Fibroblast of lung (primary cell): ENCODE data around the gene SPTBN1. TPM values are rescaled to one million over a fixed set of nuclear protein-coding genes. Genes with fewer than 3 reads are reported as not detected.
A peak's percentile ranks its signal among the peaks of the same experiment; 100 is the strongest.

Source experiments
- DNase-seq, 2 donors: peaks; one replicate each; pipeline versions ENCODE4 v3.0.0 to v3.0.0-alpha.2; 2010; ENCODE audit warnings: low read depth in 2 of 2
- H2AFZ ChIP-seq: 2 replicates; pipeline ENCODE4 v1.5.1; 2012; ENCODE audit warnings: low read length, control low read depth, inconsistent platforms
- H3K27ac ChIP-seq: 2 replicates; pipeline ENCODE4 v1.5.1; 2011; ENCODE audit warnings: low read length, control low read depth; ENCODE audit not compliant: insufficient read depth
- H3K27me3 ChIP-seq: 2 replicates; pipeline ENCODE4 v1.5.1; 2011; ENCODE audit warnings: mild to moderate bottlenecking, low read length; ENCODE audit not compliant: control insufficient read depth, insufficient read depth
- H3K36me3 ChIP-seq: 2 replicates; pipeline ENCODE4 v1.5.1; 2011; ENCODE audit warnings: low read length; ENCODE audit not compliant: control insufficient read depth, insufficient read depth
- H3K4me1 ChIP-seq: 2 replicates; pipeline ENCODE4 v1.5.1; 2011; ENCODE audit warnings: low read length; ENCODE audit not compliant: control insufficient read depth, insufficient read depth; ENCODE audit errors: extremely low read depth
- H3K4me2 ChIP-seq: 2 replicates; pipeline ENCODE4 v1.5.1; 2011; ENCODE audit warnings: low read length, control low read depth; ENCODE audit not compliant: insufficient read depth; ENCODE audit errors: extremely low read depth
- H3K4me3 ChIP-seq, 4 experiments: fragments of 200-600 bp in 1 of 4; sonication (generic) in 1 of 4; replicated peaks in 1 of 4; 2 replicates each; pipeline ENCODE4 v1.5.1; 2011 to 2016; ENCODE audit warnings: low read length in 4 of 4, low read depth in 3 of 4, mild to moderate bottlenecking in 3 of 4, control low read depth in 2 of 4, inconsistent platforms in 1 of 4, mixed read lengths in 1 of 4; ENCODE audit not compliant: insufficient read depth in 1 of 4; ENCODE audit errors: control extremely low read depth in 1 of 4
- H3K79me2 ChIP-seq: 2 replicates; pipeline ENCODE4 v1.5.1; 2012; ENCODE audit warnings: mild to moderate bottlenecking, low read length, inconsistent platforms; ENCODE audit not compliant: control insufficient read depth, insufficient read depth
- H3K9ac ChIP-seq: 2 replicates; pipeline ENCODE4 v1.5.1; 2011; ENCODE audit warnings: mild to moderate bottlenecking, low read length, control low read depth; ENCODE audit not compliant: insufficient read depth
- H3K9me3 ChIP-seq: 2 replicates; pipeline ENCODE4 v1.5.1; 2012; ENCODE audit warnings: low read depth, low read length; ENCODE audit not compliant: control insufficient read depth, insufficient read depth
- H4K20me1 ChIP-seq: 2 replicates; pipeline ENCODE4 v1.5.1; 2011; ENCODE audit warnings: low read length; ENCODE audit not compliant: control insufficient read depth, insufficient read depth; ENCODE audit errors: extremely low read depth
- CTCF ChIP-seq, 2 donors: IDR thresholded peaks in 1 of 2; conservative IDR thresholded peaks in 1 of 2; 1 replicate in 1 of 2; 2 replicates in 1 of 2; pipeline ENCODE4 v1.5.1; 2011 to 2012; ENCODE audit warnings: low read length in 2 of 2, control low read depth in 1 of 2, inconsistent platforms in 1 of 2, low read depth in 1 of 2, mild to moderate bottlenecking in 1 of 2
- EZH2 ChIP-seq: IDR thresholded peaks from 2 replicates; pipeline ENCODE4 v1.5.1; 2012; ENCODE audit warnings: low read length, control low read depth, mild to moderate bottlenecking; ENCODE audit errors: missing control alignments
- polyA plus RNA-seq, 2 donors: library from polyadenylated mRNA; depleted of rRNA in 1 of 2; stranded (reverse) in 1 of 2; unstranded in 1 of 2; fragments of >200 nt; gene quantifications; 2 replicates each; pipeline ENCODE4 v1.2.1, GENCODE V29; 2011 to 2012; ENCODE audit warnings: missing spikeins in 1 of 2
- total RNA-seq: library from RNA; depleted of rRNA; stranded (reverse); fragments of >200 nt; gene quantifications from 2 replicates; pipeline ENCODE4 v1.2.1, GENCODE V29; 2014

SPTBN1 gene
- total and polyA plus RNA-seq, 2 donors (not counting 1 experiment from before 2014, with no cell fraction given) = 123 to 325 TPM

GRCh38 chr2:54588244-54588899 lies 132.2 kb downstream of the SPTBN1 start:
- no peak overlapping the region for H2AFZ ChIP-seq
- peaks cover 2% of the 10 kb centered on the region for H3K4me1 ChIP-seq
- no peak overlapping the region for H3K4me3 ChIP-seq
- H3K27ac ChIP-seq = no peak overlapping the region
- TF ChIP-seq EZH2 (no peak), CTCF (conservative IDR thresholded peaks at IDR 0.05 in 1 of 2, IDR thresholded peaks at IDR 0.05 in 1 of 2; ENCODE audit: low read depth in 1 of 2, low read length in 2 of 2) (no peak)
- no peaks in the 10 kb centered on the region for H3K9me3 ChIP-seq
- H4K20me1 ChIP-seq = no peaks in the 10 kb centered on the region
- H3K27me3 ChIP-seq = no peaks in the 10 kb centered on the region
- H3K9ac ChIP-seq = no peak overlapping the region
- no peaks in the 10 kb centered on the region for H3K36me3 ChIP-seq
- no peak overlapping the region for H3K4me2 ChIP-seq
- DNase-seq = no peak
- H3K79me2 ChIP-seq = peaks cover 65% of the 10 kb centered on the region

GRCh38 chr2:54589038-54589339 lies 132.9 kb downstream of the SPTBN1 start:
- no peak overlapping the region for H3K9ac ChIP-seq
- no peaks in the 10 kb centered on the region for H3K27me3 ChIP-seq
- peaks cover 68% of the 10 kb centered on the region for H3K79me2 ChIP-seq
- peaks cover 2% of the 10 kb centered on the region for H3K4me1 ChIP-seq
- no peaks in the 10 kb centered on the region for H3K36me3 ChIP-seq
- H3K27ac ChIP-seq = no peak overlapping the region
- H3K9me3 ChIP-seq = no peaks in the 10 kb centered on the region
- no peak overlapping the region for H3K4me3 ChIP-seq
- no peak for DNase-seq
- TF ChIP-seq CTCF (conservative IDR thresholded peaks at IDR 0.05 in 1 of 2, IDR thresholded peaks at IDR 0.05 in 1 of 2; ENCODE audit: low read depth in 1 of 2, low read length in 2 of 2) (no peak), EZH2 (no peak)
- no peak overlapping the region for H2AFZ ChIP-seq
- H3K4me2 ChIP-seq = no peak overlapping the region
- H4K20me1 ChIP-seq = no peaks in the 10 kb centered on the region

- Histone ChIP-seq H3K27ac (no peak overlapping the region), H4K20me1 (no peaks in the 10 kb centered on the region), H3K27me3 (no peaks in the 10 kb centered on the region), H3K9me3 (no peaks in the 10 kb centered on the region), H2AFZ (no peak overlapping the region), H3K4me3 (no peak overlapping the region), H3K4me2 (no peak overlapping the region), H3K79me2 (peaks cover 71% of the 10 kb centered on the region), H3K9ac (no peak overlapping the region), H3K4me1 (peaks cover 2% of the 10 kb centered on the region), H3K36me3 (no peaks in the 10 kb centered on the region)
- no peak for TF ChIP-seq CTCF (conservative IDR thresholded peaks at IDR 0.05 in 1 of 2, IDR thresholded peaks at IDR 0.05 in 1 of 2; ENCODE audit: low read depth in 1 of 2, low read length in 2 of 2)
- DNase-seq = peak; percentile 30 to 45
These were observed 133.5 kb downstream of the SPTBN1 start for GRCh38 chr2:54589340-54590215.
